Endothelial cell of umbilical vein (primary cell): Measurements from ENCODE around the gene DIAPH2. TPM values are rescaled to one million over a fixed set of nuclear protein-coding genes. Genes with fewer than 3 reads are reported as not detected.
"Not testable (repeated sequence)": the region's sequence is repeated elsewhere in the genome, so short reads cannot be mapped to it uniquely, and the experiment has no call there.

Experiments used
- BruUV-seq: library from RNA; stranded (reverse); fragments of 400-500 nt; replicated peaks from 2 replicates; lab custom pipeline; 2021; lab: Mats Ljungman, UMichigan
- CTCF ChIA-PET: fragments of 300-600, 350-600 bp; sonication (Branson Sonifier 250); formaldehyde crosslinking; loops from one replicate; lab custom pipeline; 2021; ENCODE audit warnings: antibody characterized with exemption, inconsistent platforms; lab: Charles Lee
- POLR2A ChIA-PET: fragments of 300-600, 350-600 bp; sonication (Branson Sonifier 250); formaldehyde crosslinking; loops from one replicate; lab custom pipeline; 2021; ENCODE audit warnings: antibody characterized with exemption, inconsistent platforms; lab: Charles Lee
- DNase-seq: peaks from one replicate; pipeline ENCODE4 v3.0.0-alpha.2; 2011; ENCODE audit warnings: low read depth, low spot score
- FAIRE-seq: peaks from 2 replicates; lab custom pipeline; 2011; peaks lifted over from hg19 to GRCh38; lab: Jason Lieb, UNC
- H2AFZ ChIP-seq: 2 replicates; pipeline ENCODE4 v1.6.0; 2012; ENCODE audit warnings: low read depth, low read length, control low read depth, inconsistent platforms
- H3K27ac ChIP-seq: 2 replicates; pipeline ENCODE4 v1.5.1; 2011; ENCODE audit warnings: low read depth, mild to moderate bottlenecking, control low read depth, low read length, moderate library complexity; ENCODE audit not compliant: insufficient read depth
- H3K27me3 ChIP-seq, 2 experiments: 2 replicates each; pipeline versions ENCODE4 v1.6.0 to v1.6.1; 2011; ENCODE audit warnings: low read length in 2 of 2, mixed read lengths in 1 of 2; ENCODE audit not compliant: control insufficient read depth in 2 of 2, insufficient read depth in 2 of 2
- H3K36me3 ChIP-seq, 2 experiments: 2 replicates in 1 of 2; 3 replicates in 1 of 2; pipeline ENCODE4 v1.5.1; 2011; ENCODE audit warnings: low read length in 2 of 2, mild to moderate bottlenecking in 1 of 2, moderate library complexity in 1 of 2; ENCODE audit not compliant: control insufficient read depth in 2 of 2, insufficient read depth in 2 of 2; ENCODE audit errors: extremely low read depth in 1 of 2
- H3K4me1 ChIP-seq: 3 replicates; pipeline ENCODE4 v1.5.1; 2011; ENCODE audit warnings: mild to moderate bottlenecking, low read length; ENCODE audit not compliant: control insufficient read depth, insufficient read depth; ENCODE audit errors: extremely low read depth
- H3K4me2 ChIP-seq: 2 replicates; pipeline ENCODE4 v1.6.1; 2011; ENCODE audit warnings: low read length, control low read depth, mixed read lengths; ENCODE audit not compliant: insufficient read depth
- H3K4me3 ChIP-seq, 3 experiments: fragments of 200-600 bp in 1 of 3; sonication (generic), shearing (Covaris generic) in 1 of 3; replicated peaks in 1 of 3; 2 replicates each; pipeline ENCODE4 v1.5.1; 2011 to 2016; ENCODE audit warnings: control low read depth in 3 of 3, low read length in 3 of 3, mild to moderate bottlenecking in 2 of 3, inconsistent platforms in 1 of 3, low read depth in 1 of 3, moderate library complexity in 1 of 3; ENCODE audit not compliant: insufficient read depth in 1 of 3
- H3K79me2 ChIP-seq: 2 replicates; pipeline ENCODE4 v1.6.0; 2012; ENCODE audit warnings: low read length, inconsistent platforms; ENCODE audit not compliant: control insufficient read depth, insufficient read depth
- H3K9ac ChIP-seq: replicated peaks from 2 replicates; pipeline ENCODE3; 2011; ENCODE audit warnings: low read length, control low read depth; ENCODE audit not compliant: insufficient read depth; ENCODE audit errors: extremely low read depth
- H3K9me1 ChIP-seq: replicated peaks from 3 replicates; pipeline ENCODE4 v1.6.0; 2011; ENCODE audit warnings: mild to moderate bottlenecking, low read length; ENCODE audit not compliant: control insufficient read depth, insufficient read depth; ENCODE audit errors: extremely low read depth
- H3K9me3 ChIP-seq: replicated peaks from 2 replicates; pipeline ENCODE4 v1.5.1; 2012; ENCODE audit warnings: low read length, inconsistent platforms; ENCODE audit not compliant: control insufficient read depth, insufficient read depth
- H4K20me1 ChIP-seq: replicated peaks from 2 replicates; pipeline ENCODE3; 2011; ENCODE audit warnings: mild to moderate bottlenecking, low read length; ENCODE audit not compliant: control insufficient read depth, insufficient read depth; ENCODE audit errors: extremely low read depth
- CTCF ChIP-seq, 2 donors: IDR thresholded peaks; 1 replicate in 1 of 2; 2 replicates in 1 of 2; pipeline ENCODE4 v1.5.1; 2011; ENCODE audit warnings: low read length in 2 of 2, mild to moderate bottlenecking in 2 of 2, moderate library complexity in 2 of 2, control low read depth in 1 of 2, inconsistent platforms in 1 of 2, low read depth in 1 of 2; ENCODE audit not compliant: insufficient read depth in 1 of 2; ENCODE audit errors: extremely low read depth in 1 of 2
- EZH2 ChIP-seq: IDR thresholded peaks from 2 replicates; pipeline ENCODE4 v1.6.1; 2012; ENCODE audit warnings: borderline replicate concordance, low read depth, mild to moderate bottlenecking, moderate library complexity, low read length, inconsistent platforms; ENCODE audit not compliant: severe bottlenecking
- FOS ChIP-seq: IDR thresholded peaks from 2 replicates; pipeline ENCODE4 v1.6.1; 2011; ENCODE audit warnings: mild to moderate bottlenecking, low read length, moderate library complexity, borderline replicate concordance; ENCODE audit not compliant: insufficient read depth
- GATA2 ChIP-seq: IDR thresholded peaks from 2 replicates; pipeline ENCODE4 v1.7.0; 2011; ENCODE audit warnings: low read depth, mild to moderate bottlenecking, moderate library complexity, mixed read lengths, low read length; ENCODE audit not compliant: insufficient read length, insufficient read depth
- JUN ChIP-seq: IDR thresholded peaks from 2 replicates; pipeline ENCODE4 v1.6.1; 2011; ENCODE audit warnings: borderline replicate concordance, low read depth; ENCODE audit not compliant: insufficient read length, insufficient read depth
- MAX ChIP-seq: IDR thresholded peaks from 2 replicates; pipeline ENCODE4 v1.6.1; 2011; ENCODE audit not compliant: insufficient read depth, insufficient read length
- dilution Hi-C: fragments of 300-500 bp; cut with MboI; formaldehyde crosslinking; loops from one replicate; pipeline ENCODE4 v1.15.0; 2019; ENCODE audit warnings: low sequenced_read_pairs; ENCODE audit not compliant: extremely low pct_ligation_motif_present
- intact Hi-C: fragments of 100-400 bp; cut with micrococcal nuclease; formaldehyde crosslinking; loops from one replicate; pipeline ENCODE4 v1.10.0; 2022
- polyA plus RNA-seq, 4 experiments: library from polyadenylated mRNA; depleted of rRNA in 3 of 4; stranded (reverse) in 3 of 4; unstranded in 1 of 4; fragments of >200 nt; gene quantifications; 2 replicates each; pipeline versions ENCODE4 v1.2.1 to v1.2.3, GENCODE V29; 2011 to 2012; ENCODE audit warnings: missing spikeins in 1 of 4
- total RNA-seq: library from RNA; stranded (reverse); gene quantifications from 2 replicates; pipeline ENCODE4 v1.2.3, GENCODE V29; 2021

DIAPH2 gene
- total and polyA plus RNA-seq, 2 donors (not counting 3 experiments of a cell fraction or from before 2014, with no cell fraction given) = 3.0 to 30.0 TPM

GRCh38 chrX:96846841-96847240, 162.2 kb downstream of the DIAPH2 start:
- dilution Hi-C loops = no loop called here
- no peaks in the 10 kb centered on the region for H3K9me1 ChIP-seq
- no peaks in the 10 kb centered on the region for H4K20me1 ChIP-seq
- FAIRE-seq (no peak), DNase-seq (no peak)
- H3K4me1 ChIP-seq = no peaks in the 10 kb centered on the region
- no peaks in the 10 kb centered on the region for H3K36me3 ChIP-seq
- CTCF ChIA-PET = no interaction called here
- H3K9me3 ChIP-seq = no peaks in the 10 kb centered on the region
- H2AFZ ChIP-seq = no peak overlapping the region
- intact Hi-C loops = no loop called here
- H3K4me3 ChIP-seq = no peak overlapping the region
- H3K27me3 ChIP-seq = no peaks in the 10 kb centered on the region
- POLR2A ChIA-PET = no interaction called here
- peaks cover 3% of the 10 kb centered on the region for H3K79me2 ChIP-seq
- no peak overlapping the region for H3K9ac ChIP-seq
- H3K4me2 ChIP-seq = no peak overlapping the region
- BruUV-seq = no TSS peak
- TF ChIP-seq CTCF (IDR thresholded peaks at IDR 0.05; ENCODE audit: extremely low read depth in 1 of 2, insufficient read depth in 1 of 2, low read depth in 1 of 2, low read length in 2 of 2) = no peak
- no peak for TF ChIP-seq MAX
- no peak for TF ChIP-seq EZH2
- TF ChIP-seq GATA2 = no peak
- TF ChIP-seq JUN = no peak
- TF ChIP-seq FOS = no peak
- no peak overlapping the region for H3K27ac ChIP-seq

- intact Hi-C loops, H3K4me3 ChIP-seq, H3K9ac ChIP-seq, H3K27ac ChIP-seq, H3K36me3 ChIP-seq, DNase-seq, BruUV-seq, H4K20me1 ChIP-seq, H3K9me1 ChIP-seq, H3K4me1 ChIP-seq, H3K9me3 ChIP-seq, dilution Hi-C loops, H2AFZ ChIP-seq, CTCF ChIA-PET, POLR2A ChIA-PET, H3K27me3 ChIP-seq, H3K79me2 ChIP-seq, FAIRE-seq, H3K4me2 ChIP-seq: not testable (repeated sequence)
These were observed 174.8 kb downstream of the DIAPH2 start for GRCh38 chrX:96859422-96859821.
